ENCODE results near the gene TMEM247.

DNA sequence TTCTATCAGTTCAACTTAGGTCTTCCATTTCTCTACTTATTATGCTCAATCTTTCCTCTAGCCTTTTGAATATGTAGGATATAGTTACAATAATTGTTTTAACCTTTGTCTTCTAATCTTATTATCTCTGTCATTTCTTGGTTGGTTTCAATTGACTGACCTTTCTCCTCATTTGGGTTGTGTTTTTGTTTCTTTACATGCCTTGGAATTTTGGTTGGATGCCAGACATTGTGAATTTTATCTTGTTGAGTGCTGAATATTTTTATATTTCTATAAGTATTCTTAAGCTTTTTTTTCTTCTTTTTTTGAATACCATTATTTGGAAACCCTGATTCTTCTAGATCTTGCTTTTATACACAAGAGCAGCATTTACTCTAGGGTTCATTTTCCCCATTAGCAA, 30.7 kb upstream of the TMEM247 start:
- TF ChIP-seq ARNTL (CRISPR knock-in tag; IDR thresholded peaks at IDR 0.05; ENCODE audit: borderline replicate concordance, low read depth) (no peak), TOX (CRISPR knock-in tag; IDR thresholded peaks at IDR 0.05; ENCODE audit: borderline replicate concordance) (no peak), ZNF70 (CRISPR knock-in tag; IDR thresholded peaks at IDR 0.05) (no peak), ZFP3 (CRISPR knock-in tag; IDR thresholded peaks at IDR 0.05) (no peak), RARB (CRISPR knock-in tag; IDR thresholded peaks at IDR 0.05) (no peak), OSR1 (CRISPR knock-in tag; IDR thresholded peaks at IDR 0.05) (no peak), ESRRG (CRISPR knock-in tag; IDR thresholded peaks at IDR 0.05) (no peak), GLIS3 (CRISPR knock-in tag; IDR thresholded peaks at IDR 0.05) (no peak), CSDC2 (CRISPR knock-in tag; IDR thresholded peaks at IDR 0.05) (no peak)
- TF ChIP-seq, protein P1, sequence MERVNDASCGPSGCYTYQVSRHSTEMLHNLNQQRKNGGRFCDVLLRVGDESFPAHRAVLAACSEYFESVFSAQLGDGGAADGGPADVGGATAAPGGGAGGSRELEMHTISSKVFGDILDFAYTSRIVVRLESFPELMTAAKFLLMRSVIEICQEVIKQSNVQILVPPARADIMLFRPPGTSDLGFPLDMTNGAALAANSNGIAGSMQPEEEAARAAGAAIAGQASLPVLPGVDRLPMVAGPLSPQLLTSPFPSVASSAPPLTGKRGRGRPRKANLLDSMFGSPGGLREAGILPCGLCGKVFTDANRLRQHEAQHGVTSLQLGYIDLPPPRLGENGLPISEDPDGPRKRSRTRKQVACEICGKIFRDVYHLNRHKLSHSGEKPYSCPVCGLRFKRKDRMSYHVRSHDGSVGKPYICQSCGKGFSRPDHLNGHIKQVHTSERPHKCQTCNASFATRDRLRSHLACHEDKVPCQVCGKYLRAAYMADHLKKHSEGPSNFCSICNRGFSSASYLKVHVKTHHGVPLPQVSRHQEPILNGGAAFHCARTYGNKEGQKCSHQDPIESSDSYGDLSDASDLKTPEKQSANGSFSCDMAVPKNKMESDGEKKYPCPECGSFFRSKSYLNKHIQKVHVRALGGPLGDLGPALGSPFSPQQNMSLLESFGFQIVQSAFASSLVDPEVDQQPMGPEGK (CRISPR knock-in tag; IDR thresholded peaks at IDR 0.05; ENCODE audit: borderline replicate concordance), result no peak
- TF ChIP-seq, protein P2, sequence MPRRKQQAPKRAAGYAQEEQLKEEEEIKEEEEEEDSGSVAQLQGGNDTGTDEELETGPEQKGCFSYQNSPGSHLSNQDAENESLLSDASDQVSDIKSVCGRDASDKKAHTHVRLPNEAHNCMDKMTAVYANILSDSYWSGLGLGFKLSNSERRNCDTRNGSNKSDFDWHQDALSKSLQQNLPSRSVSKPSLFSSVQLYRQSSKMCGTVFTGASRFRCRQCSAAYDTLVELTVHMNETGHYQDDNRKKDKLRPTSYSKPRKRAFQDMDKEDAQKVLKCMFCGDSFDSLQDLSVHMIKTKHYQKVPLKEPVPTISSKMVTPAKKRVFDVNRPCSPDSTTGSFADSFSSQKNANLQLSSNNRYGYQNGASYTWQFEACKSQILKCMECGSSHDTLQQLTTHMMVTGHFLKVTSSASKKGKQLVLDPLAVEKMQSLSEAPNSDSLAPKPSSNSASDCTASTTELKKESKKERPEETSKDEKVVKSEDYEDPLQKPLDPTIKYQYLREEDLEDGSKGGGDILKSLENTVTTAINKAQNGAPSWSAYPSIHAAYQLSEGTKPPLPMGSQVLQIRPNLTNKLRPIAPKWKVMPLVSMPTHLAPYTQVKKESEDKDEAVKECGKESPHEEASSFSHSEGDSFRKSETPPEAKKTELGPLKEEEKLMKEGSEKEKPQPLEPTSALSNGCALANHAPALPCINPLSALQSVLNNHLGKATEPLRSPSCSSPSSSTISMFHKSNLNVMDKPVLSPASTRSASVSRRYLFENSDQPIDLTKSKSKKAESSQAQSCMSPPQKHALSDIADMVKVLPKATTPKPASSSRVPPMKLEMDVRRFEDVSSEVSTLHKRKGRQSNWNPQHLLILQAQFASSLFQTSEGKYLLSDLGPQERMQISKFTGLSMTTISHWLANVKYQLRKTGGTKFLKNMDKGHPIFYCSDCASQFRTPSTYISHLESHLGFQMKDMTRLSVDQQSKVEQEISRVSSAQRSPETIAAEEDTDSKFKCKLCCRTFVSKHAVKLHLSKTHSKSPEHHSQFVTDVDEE (CRISPR knock-in tag; IDR thresholded peaks at IDR 0.05), result no peak
- TF ChIP-seq, protein P3, sequence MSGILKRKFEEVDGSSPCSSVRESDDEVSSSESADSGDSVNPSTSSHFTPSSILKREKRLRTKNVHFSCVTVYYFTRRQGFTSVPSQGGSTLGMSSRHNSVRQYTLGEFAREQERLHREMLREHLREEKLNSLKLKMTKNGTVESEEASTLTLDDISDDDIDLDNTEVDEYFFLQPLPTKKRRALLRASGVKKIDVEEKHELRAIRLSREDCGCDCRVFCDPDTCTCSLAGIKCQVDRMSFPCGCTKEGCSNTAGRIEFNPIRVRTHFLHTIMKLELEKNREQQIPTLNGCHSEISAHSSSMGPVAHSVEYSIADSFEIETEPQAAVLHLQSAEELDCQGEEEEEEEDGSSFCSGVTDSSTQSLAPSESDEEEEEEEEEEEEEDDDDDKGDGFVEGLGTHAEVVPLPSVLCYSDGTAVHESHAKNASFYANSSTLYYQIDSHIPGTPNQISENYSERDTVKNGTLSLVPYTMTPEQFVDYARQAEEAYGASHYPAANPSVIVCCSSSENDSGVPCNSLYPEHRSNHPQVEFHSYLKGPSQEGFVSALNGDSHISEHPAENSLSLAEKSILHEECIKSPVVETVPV (CRISPR knock-in tag; IDR thresholded peaks at IDR 0.05), result no peak
- TF ChIP-seq, protein P4, sequence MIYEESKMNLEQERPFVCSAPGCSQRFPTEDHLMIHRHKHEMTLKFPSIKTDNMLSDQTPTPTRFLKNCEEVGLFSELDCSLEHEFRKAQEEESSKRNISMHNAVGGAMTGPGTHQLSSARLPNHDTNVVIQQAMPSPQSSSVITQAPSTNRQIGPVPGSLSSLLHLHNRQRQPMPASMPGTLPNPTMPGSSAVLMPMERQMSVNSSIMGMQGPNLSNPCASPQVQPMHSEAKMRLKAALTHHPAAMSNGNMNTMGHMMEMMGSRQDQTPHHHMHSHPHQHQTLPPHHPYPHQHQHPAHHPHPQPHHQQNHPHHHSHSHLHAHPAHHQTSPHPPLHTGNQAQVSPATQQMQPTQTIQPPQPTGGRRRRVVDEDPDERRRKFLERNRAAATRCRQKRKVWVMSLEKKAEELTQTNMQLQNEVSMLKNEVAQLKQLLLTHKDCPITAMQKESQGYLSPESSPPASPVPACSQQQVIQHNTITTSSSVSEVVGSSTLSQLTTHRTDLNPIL (CRISPR knock-in tag; IDR thresholded peaks at IDR 0.05; ENCODE audit: low read depth), result no peak
